ENCODE results near the gene GRB7. TPM values are rescaled to one million over a fixed set of nuclear protein-coding genes. Genes with fewer than 3 reads are reported as not detected.

Gene GRB7
- total and polyA plus RNA-seq, 2 donors (not counting 3 experiments of a cell fraction or from before 2014, with no cell fraction given), result 0.04 TPM; not detected in 1

- Histone ChIP-seq H3K9ac (replicated peaks; ENCODE audit: extremely low read depth, insufficient read depth, low read length) (no peak overlapping the region), H3K36me3 (ENCODE audit: control insufficient read depth in 2 of 2, extremely low read depth in 1 of 2, insufficient read depth in 2 of 2, low read length in 2 of 2) (no peaks in the 10 kb centered on the region), H4K20me1 (replicated peaks; ENCODE audit: control insufficient read depth, extremely low read depth, insufficient read depth, low read length) (no peaks in the 10 kb centered on the region), H3K9me1 (replicated peaks; ENCODE audit: control insufficient read depth, extremely low read depth, insufficient read depth, low read length) (no peaks in the 10 kb centered on the region), H3K4me3 (replicated peaks in 1 of 3; ENCODE audit: insufficient read depth in 1 of 3, low read depth in 1 of 3, low read length in 3 of 3) (no peak overlapping the region), H3K4me2 (ENCODE audit: insufficient read depth, low read length) (no peak overlapping the region), H3K4me1 (ENCODE audit: control insufficient read depth, extremely low read depth, insufficient read depth, low read length) (no peaks in the 10 kb centered on the region), H3K79me2 (ENCODE audit: control insufficient read depth, insufficient read depth, low read length) (no peaks in the 10 kb centered on the region), H2AFZ (ENCODE audit: low read depth, low read length) (no peak overlapping the region), H3K27ac (ENCODE audit: insufficient read depth, low read depth, low read length) (no peak overlapping the region), H3K9me3 (replicated peaks; ENCODE audit: control insufficient read depth, insufficient read depth, low read length) (no peaks in the 10 kb centered on the region), H3K27me3 (ENCODE audit: control insufficient read depth in 2 of 2, insufficient read depth in 2 of 2, low read length in 2 of 2) (peaks cover 36 to 55% of the 10 kb centered on the region in 2 experiments)
- POLR2A ChIA-PET, result no interaction called here
- BruUV-seq (replicated peaks), result no TSS peak
- TF ChIP-seq CTCF (IDR thresholded peaks at IDR 0.05; ENCODE audit: extremely low read depth in 1 of 2, insufficient read depth in 1 of 2, low read depth in 1 of 2, low read length in 2 of 2), result no peak
- no peak for TF ChIP-seq POLR2AphosphoS5 (IDR thresholded peaks at IDR 0.05; ENCODE audit: insufficient read depth, low read depth, low read length)
- TF ChIP-seq EZH2 (IDR thresholded peaks at IDR 0.05; ENCODE audit: borderline replicate concordance, low read depth, low read length, severe bottlenecking), result no peak
- TF ChIP-seq POLR2A (IDR thresholded peaks at IDR 0.05; ENCODE audit: low read depth, low read length), result no peak
- no peak for TF ChIP-seq JUN (IDR thresholded peaks at IDR 0.05; ENCODE audit: borderline replicate concordance, insufficient read depth, insufficient read length, low read depth)
- TF ChIP-seq FOS (IDR thresholded peaks at IDR 0.05; ENCODE audit: borderline replicate concordance, insufficient read depth, low read length), result no peak
- TF ChIP-seq MYC (IDR thresholded peaks at IDR 0.05; ENCODE audit: low read depth, low read length), result no peak
- no peak for TF ChIP-seq MAX (IDR thresholded peaks at IDR 0.05; ENCODE audit: insufficient read depth, insufficient read length)
- TF ChIP-seq GATA2 (IDR thresholded peaks at IDR 0.05; ENCODE audit: insufficient read depth, insufficient read length, low read depth, low read length), result no peak
- FAIRE-seq, result no peak
- intact Hi-C loops (cut with micrococcal nuclease) (no loop called here), dilution Hi-C loops (cut with MboI; ENCODE audit: extremely low pct_ligation_motif_present, low sequenced_read_pairs) (no loop called here)
- CTCF ChIA-PET, result no interaction called here
- DNase-seq (ENCODE audit: low read depth, low spot score), result no peak
Observed at GRCh38 chr17:39792526-39793221, 54.9 kb downstream of the GRB7 start.

Data from endothelial cell of umbilical vein (primary cell).